HG03442 (cell line): Measurements from ENCODE around the gene TMEM132D.

ENCODE experiments used
- ATAC-seq: cut with Tn5 transposase; IDR thresholded peaks from one replicate; pipeline ENCODE4 v1.9.1; 2021; ENCODE audit warnings: mild to moderate bottlenecking, moderate library complexity; ENCODE audit not compliant: unreplicated experiment

TMEM132D gene

DNA sequence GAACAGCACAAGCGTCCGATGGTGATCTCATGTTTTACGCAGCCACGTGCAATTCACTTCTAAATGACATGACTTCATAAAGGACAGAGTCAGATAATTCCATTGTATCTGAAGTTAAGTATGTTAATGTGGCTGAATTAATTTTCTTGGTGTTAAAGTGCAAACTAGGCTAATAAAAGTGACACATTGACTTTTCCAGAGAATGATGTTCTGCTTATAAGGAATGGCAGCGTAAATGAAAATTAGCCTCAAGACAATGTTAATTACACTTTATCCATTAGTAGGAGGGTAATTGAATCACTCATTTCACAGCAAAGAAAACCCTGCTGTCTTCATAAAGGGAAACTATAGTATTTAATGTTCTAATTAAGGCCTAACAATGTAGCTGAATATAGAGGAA lies 624.1 kb downstream of the TMEM132D start:
- no peak for ATAC-seq

DNA sequence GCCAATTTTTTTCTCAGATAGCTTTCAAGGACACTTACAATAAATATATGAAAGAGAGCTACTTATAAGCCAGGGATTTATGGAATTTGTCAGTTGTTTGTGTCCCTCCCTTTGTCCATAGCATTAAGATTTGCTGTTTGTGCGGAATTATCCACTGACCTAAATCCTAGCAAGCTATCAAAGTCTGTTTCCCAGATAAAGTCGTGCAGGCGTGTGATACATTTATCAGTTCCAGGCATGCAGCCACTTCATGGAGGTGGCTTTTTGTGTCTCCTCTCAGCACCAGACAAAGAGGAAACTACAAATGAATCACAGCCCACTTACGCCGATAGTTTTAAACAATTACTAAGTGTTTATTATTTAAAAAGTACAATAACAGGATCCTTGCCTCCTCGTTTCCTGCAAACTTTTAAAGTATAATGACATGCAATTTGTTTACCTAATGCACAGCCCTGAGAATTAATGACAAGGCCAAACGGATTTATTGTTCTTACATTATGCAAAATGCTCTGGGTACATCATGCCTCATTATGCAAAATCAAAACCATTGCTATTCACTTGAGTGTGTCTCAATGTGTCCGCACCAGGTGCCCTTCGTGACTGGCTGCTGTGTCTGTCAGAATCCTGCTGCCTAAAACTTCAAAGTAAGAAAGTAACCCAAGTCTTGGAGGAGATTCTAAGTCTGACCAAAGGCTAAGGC lies 627.3 kb downstream of the TMEM132D start:
- no peak for ATAC-seq

DNA sequence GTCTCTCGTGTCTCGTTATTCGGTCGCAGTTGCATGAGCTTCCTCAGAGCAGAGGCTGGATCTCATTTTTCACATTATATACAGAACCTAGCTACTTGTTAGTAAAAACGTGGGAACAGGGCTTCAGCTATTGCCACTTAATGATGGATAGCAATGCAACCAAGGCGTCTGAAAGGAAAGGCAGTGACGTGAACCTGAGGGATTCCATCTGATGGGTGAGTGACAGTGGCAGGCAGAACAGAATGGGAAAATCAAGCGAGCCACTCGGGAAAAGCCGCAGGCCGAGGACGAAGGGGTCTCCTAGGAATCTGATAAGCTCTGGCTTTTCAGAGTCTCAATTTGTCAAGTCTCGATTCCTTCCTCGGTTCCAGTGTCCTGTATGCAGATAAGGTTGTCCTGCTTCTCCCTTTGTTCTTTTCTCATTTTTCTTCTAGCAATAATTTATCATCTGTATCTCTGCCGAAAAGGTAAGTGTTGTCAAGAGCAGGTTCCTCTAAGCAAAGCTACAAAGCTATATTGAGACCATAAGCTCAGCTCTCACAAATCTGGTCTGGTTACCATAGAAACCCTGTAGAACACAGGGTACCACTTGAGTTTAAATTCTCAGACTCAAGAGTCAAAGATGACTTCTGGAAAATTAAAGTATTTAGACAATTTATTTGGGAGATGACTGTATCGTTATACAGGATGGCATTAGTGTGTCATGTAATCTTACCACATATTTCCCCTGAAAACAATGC lies 633.9 kb downstream of the TMEM132D start:
- no peak for ATAC-seq

DNA sequence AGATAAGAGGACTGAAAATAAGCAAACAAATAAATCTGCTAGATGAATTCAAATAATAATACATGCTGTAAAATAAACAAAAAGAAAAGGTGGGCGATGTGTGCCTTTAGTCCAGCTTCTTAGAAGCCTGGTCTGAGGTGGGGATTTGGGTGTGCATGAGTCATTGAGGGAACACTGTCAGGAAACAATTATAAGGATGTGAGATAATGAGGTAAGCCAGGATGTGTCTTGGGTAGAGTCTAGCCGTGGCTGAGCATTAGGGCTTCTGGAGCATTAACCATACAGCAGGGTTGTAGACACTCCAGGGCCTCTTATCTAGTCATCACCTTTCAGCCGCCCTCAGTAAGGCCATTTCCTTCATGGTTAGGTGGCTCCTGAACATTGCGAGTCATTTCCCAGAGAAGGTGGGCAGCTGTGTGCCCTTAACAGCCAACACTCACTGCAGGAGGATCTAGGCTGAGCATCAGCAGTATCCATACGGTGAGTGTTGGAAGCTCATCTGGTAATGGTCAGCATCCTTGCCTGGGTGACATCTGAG lies 645.0 kb downstream of the TMEM132D start:
- no peak for ATAC-seq

DNA sequence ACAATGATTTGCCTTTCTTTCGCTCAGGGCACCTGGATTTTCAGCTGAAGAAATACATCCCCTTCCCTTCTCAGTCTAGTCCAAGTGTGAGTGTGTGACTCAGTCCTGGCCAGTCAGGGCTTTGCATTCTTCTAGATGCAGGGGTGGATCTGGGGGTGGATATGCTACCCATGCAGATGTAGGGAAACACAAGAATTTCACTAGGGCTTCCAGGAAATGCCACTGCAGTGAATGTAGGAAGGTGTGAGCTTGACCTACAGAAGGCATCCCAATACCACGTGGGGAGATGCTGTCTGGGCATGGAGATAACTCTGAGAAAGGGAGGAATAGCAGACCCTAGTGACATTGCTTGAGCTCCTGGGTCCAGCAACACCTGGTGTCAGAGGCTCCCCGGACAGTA lies 646.3 kb downstream of the TMEM132D start:
- no peak for ATAC-seq

DNA sequence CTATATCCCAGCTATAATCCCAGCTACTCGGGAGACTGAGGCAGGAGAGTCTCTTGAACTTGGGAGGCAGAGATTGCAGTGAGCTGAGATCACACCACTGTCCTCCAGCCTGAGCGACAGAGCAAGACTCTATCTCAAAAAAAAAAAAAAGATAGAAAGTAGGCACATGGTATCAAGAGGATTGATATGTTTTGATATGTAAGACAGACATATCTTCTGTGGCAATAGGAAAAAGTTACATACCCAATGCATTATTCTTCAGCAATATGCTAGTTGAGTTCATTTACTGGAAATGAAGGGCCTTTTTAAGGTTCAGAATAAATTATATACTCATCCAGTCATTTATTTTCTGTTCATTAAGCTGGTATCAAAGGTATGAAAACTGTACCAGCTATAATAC lies 657.2 kb downstream of the TMEM132D start:
- no peak for ATAC-seq

DNA sequence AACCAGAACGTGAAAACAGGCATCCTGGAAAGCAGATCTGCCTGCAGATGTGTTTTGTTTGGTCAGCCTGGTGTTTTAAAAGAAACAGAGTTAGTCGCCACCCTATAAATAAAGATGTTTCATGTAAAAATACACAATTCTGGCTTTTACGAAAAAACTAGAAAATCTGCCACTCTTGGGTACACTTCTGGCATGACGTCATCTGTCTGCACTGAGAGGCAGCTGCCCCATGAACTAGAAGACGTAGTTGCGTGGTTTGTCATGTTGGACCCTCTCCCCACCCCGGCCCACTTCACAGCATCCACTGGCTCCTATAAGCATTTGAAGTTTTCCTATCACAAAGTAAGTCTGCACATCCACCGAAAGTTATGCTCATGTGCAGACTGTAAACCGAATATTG lies 658.1 kb downstream of the TMEM132D start:
- ATAC-seq, result no peak

DNA sequence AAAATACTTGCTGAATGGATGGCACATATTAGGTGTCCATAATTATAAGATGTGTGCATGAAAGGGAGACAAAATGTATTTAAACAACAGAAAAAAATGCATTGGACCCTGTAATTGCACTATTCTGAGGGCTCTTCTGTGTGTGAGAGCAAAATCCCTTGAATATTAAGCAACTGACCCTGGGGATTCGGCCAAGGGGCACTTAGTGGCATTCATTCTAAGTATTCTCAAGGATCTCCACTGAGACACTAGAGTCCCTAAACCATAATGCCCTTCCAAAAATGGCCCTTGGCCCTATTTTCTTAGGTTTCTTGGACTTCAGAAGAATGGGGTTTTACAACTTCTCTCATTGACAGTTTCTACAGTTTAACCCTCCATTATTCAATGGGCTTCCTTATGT lies 662.0 kb downstream of the TMEM132D start:
- no peak for ATAC-seq

DNA sequence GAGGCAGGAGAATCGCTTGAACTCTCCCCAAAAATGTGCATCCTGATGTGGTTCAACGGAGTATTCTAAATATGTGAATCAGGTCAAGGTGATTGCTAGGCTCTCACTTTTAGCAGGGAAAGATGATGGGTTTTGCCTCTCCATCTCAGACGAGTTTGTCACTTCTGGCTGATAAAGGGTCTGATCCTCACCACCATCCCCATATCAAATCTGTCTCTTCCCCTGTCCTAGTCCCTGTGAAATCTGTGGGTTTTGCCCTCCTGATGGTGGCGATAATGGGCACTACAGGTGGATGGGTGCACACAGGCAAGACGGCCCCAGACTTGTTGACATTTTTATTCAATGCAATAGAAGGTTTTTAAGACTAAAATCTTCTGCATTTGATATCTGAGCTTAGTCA lies 665.9 kb downstream of the TMEM132D start:
- no peak for ATAC-seq

DNA sequence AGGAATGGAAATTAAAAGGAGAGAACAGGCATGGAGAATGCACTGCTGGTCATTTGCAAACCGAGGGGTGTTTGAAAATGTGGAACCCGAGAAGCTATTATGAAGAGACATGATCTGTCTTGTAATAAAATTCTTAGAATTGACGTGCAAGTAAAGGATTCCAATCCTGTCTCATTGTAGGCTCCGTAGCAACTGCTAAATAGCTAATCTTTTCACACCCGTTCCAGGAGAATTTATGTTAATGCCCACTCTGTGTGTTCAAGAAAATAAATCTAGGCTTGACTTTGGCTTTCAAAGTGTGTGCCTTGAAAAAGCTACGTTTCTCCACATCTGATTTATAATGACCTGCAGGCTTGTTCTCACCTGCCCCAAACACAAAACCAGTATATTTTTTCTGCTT lies 669.6 kb downstream of the TMEM132D start:
- ATAC-seq, result no peak

DNA sequence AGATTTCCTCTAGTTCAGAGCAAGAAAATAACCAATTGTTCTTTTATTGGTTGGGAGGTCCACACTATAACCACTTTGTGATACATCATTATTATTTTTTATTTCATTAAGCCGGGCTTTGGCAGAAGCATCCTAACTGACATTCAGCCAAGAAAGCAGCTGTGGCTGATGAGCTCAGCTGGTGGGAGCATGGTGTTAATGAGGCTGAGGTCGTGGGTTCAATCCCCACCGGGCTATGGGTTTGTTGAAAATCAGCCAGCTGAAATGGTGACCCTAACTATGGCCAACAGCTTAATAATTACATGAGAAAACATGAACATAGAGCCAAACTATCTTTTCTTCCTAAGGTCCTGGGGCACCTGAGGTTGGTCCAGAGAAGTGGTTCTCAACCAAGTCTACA lies 672.3 kb downstream of the TMEM132D start:
- ATAC-seq, result no peak

DNA sequence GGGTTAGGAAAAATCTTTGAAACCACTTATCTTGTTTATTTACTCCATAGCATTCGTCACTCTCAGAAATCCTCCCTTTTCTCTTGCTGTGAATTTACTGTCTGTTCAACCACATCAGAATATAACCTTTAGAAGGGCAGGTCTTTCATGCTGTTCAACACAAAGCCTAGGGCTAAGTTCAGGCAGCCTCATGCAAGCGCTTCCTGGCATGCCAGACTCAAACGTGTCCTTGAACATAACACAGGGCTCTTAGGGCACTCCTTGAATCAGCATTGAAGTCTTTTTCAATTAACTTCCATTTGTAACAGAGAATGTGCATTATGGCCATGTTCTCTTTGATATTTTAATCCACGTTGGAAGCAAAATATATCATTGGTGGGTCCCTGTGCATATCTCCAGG lies 672.8 kb downstream of the TMEM132D start:
- no peak for ATAC-seq

DNA sequence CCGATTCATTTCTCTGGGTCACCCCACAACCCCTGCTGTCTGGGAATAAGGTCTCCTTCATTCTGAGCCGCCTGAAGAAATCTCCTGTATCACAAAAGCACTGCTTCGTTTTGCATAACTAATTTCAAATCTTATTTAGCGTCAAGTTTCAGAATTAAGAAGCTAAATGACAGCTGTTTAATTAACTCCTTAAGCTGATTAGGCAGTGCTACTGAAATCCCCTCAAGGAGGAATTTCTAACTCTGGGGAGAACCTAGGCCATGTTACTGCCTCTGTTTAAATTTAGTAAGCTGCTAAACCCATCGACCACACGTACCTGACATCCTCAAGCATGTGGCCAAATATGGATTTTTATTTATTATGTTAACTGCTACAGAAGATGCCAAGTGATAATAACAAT lies 677.0 kb downstream of the TMEM132D start:
- no peak for ATAC-seq

DNA sequence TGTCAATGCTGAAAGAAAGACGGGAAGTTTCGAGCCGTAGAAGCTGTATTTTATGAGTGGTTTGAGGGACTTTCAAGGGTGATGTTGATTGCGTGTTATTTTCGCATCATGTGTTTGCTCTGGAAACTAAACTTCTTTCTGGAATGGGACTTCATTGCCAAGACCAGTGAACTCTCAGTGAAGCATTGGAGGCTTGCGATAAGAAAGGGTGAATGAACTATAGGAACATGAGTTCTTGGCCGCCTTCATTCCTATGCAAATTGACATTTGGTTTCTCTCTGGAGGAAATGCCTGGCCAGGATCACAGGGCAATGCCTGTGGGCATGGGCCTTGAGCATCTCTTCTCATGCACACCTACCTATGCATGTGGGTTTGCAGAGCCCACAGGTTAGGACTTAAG lies 677.8 kb downstream of the TMEM132D start:
- ATAC-seq, result no peak

DNA sequence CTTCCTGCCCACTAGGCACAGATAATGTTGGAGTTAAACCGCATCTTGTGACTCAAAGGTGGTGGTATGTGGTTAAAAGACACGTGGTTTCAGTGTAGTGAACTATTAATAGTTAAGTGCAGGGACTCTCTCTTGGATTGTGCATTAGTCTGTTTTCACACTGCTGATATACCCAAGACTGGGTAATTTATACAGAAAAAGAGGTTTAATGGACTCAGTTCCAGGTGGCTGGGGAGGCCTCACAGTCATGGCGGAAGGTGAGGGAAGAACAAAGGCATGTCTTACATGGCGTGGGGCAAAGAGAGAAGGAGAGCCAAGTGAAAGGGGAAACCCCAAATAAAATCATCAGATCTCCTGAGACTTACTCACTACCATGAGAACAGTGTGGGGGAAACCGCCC lies 688.3 kb downstream of the TMEM132D start:
- ATAC-seq, result no peak

DNA sequence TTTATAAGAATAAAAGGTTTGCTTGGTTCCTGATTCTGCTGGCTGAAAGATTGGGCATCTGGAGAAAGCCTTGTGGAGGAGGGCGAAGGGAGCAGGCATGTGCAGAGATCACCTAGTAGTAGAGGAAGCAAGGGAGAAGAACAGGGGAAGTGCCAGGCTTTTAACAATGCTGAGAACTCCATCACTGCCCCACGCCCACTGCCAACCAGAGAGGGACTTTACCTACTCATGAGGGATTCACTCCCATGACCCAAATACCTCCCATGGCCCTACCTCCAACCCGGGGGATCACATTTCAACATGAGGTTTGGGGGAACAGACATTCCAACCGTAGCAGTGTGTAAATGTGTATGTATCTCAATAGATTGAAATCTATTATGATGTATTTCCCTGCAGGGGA lies 690.3 kb downstream of the TMEM132D start:
- ATAC-seq, result no peak

DNA sequence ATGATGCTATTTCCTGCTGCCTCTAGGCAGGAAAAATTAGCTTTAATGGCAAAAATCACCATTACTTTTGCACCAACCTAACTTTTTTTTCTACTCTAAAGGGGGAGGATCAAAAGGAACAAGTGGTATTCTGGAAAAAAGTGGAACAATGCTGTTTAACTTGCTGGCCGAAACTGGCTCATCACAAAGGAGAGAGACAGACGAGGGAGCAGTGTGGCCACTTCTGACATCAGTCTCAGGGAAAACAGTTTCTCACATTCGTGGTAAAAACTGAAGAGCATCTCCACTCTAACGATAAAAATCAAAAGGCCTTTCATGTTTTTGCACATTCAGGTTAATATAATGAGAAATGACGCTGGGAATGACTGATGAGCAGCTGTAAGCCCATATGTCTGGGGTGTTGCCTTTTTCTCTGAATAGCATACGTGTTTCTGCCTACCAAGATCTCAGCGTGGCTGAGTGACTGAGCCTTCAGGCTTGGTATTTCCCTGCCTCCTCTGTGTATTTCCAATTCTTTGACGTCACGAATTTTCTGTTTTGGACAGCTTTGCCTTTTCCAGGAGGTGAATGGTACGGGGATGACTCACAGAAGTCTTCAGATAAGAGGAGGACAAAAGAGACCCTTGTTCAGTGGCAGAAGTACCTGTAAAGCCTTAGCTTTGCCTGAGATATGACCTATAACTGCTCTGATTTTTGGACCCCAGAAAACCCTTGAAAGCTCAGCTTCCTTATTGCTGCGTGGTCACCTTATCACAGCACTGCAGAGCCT lies 691.8 kb downstream of the TMEM132D start:
- no peak for ATAC-seq

DNA sequence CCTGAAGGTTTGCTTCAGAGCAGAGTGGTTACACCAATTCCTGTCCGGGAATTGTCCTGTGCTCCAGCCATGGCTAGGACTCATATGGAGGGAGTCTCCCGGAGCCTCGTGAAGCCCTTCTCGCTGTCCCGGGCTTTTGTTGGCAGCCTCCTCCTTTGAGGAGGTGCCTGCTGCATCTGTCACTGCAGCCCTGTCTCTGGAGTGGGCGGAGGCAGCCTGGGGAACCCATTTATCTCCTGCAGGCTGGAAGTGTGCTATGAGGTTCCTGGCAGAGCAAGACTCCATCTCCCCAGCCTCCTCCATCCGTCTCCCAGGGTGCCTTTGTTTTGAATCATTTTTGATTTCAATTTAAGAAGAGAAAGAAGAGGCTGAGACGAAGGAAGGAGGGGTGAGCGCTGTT lies 695.3 kb downstream of the TMEM132D start:
- ATAC-seq, result no peak

DNA sequence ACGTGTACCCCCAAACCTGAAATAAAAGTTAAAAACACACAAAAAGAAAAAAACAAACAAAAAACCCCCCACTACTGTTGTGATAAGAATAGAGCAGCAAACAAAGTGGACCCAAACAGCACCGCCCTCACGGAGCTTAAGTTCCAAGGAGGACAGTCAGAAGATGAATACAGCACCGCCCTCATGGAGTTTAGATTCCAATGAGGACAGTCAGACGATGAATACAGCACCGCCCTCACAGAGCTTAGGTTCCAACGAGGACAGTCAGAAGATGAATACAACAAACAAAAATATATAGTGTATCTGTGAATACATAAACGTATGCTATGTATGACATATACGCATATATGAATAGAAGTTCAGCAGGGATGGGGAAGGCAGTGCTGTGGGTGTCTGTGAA lies 696.7 kb downstream of the TMEM132D start:
- ATAC-seq, result no peak

DNA sequence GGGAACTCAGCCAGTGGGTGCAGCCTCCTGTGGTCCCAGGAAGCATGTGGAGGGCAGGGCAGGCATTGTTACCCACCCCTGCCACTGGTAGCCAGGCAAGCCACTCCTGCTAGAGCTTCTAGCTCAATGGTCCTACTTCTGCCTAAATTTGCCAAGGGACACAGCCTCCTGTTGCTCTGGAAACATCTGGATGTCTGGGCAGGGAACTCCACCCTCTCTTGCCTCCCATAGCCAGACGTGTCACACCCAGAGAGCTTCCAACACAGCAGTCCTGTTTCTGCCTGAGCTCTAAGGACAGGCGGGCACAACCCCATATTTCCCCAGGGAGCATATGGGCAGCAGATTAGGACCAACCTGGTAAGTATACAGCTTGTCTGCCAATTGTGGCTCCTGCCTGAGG lies 700.4 kb downstream of the TMEM132D start:
- no peak for ATAC-seq

DNA sequence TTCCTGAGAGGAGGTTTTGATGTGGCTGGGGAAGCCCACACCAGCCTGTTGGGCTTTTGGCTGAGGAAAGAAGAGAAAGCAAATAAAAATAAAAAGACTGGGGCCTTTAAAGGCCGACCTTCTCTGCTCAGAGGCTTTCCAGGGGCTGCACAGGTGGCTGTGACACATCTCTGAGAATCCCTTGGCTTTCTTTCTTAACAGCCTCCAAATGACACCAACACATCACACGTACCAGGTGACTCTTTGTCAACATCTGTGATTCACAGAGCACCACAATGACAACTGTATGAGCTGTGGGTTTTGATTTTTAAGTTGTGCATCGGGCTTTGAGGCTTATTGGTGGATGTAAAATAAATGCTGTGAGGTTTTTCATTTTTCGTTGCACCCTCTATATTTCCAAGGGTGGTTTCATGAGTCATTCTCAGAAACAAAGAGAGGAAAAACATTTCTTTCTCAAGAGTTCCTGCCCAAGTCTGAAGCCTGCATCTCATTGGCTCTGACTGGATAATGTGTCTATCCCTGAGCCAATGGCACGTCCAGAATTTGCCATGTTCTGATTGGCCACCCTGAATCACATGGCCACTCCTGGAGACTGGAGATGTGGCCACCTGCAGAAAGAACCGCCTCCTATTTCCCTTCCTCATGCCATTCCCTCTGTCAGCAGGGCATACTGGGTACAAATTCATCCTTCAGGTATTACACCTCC lies 701.6 kb downstream of the TMEM132D start:
- no peak for ATAC-seq
